Measurements from ENCODE around the gene AMOTL2. TPM values are rescaled to one million over a fixed set of nuclear protein-coding genes. Genes with fewer than 3 reads are reported as not detected.

AMOTL2 gene
- 25.7 and 74.3 TPM in 2 replicates for total RNA-seq

DNA sequence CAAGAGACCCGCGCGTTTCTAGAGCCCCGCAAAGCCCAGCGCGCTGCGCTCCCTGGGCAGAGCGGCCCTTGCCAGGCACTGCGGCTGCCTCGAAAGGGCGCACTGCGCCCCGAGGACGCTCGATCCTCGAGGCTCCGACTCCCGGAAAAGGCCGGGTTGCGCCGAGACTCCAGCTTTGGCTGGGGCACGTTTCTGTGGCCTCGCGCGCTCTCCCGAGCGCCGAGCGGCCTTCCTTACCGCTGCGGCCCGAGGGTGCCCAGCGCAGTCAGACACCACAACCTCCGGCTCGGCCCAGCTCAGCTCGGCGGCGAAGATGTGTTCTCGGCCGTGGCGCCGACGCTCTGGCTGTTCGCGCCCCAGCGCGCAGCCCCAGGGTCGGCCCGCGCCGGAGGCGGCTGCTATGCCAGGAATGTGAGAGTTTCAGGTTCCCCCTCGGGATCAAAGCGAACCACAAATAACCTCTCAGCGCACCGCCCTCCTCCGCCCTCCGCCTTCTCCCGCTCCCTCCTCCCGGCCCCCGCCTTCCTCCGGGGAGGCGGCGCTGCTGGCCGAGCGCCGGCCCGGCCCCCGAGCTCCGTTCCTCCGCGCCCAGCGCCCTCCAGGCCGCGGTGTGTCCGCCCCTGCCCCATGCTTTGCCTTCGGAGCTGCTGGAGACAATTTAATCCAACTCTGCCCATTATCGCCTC is at the start of gene AMOTL2:
Gene AMOTL2, minus strand, starts transcription at position 343 of the 686 bp plus-strand sequence. CDS start 3,014 bp downstream, outside the sequence.

Small RNAs within 50 kb of the gene (small RNA-seq; reads per million reads assigned to genes)
- gene HMGN1P9 (not detected), gene MIR6827 (not detected)

Other genes with a start within 250 kb of the AMOTL2 start
- gene RYK, start 123.6 kb downstream of the AMOTL2 start, total RNA-seq: 71.3 and 113 TPM in 2 replicates
- 50.0 and 62.1 TPM in 2 replicates for gene ANAPC13, start 111.5 kb upstream of the AMOTL2 start, total RNA-seq
- 7.3 and 11.9 TPM in 2 replicates for gene CEP63, start 111.6 kb upstream of the AMOTL2 start, total RNA-seq